GOT3 (cell line): ENCODE results near the gene NUMB.

Experiments used
- DNase-seq: peaks from one replicate; lab custom pipeline; 2025; ENCODE audit warnings: mixed read lengths; lab: John Stamatoyannopoulos, UW

NUMB gene

GRCh38 chr14:73245480-73246325, 212.6 kb downstream of the NUMB start:
- DNase-seq = no peak

- DNase-seq = no peak
Measured at GRCh38 chr14:73244541-73245290, 213.6 kb downstream of the NUMB start.

GRCh38 chr14:73243748-73244147, 214.6 kb downstream of the NUMB start:
- no peak for DNase-seq

- DNase-seq = no peak
Measured at GRCh38 chr14:73243341-73243740, 215.0 kb downstream of the NUMB start.

- no peak for DNase-seq
Measured at GRCh38 chr14:73242357-73242901, 215.9 kb downstream of the NUMB start.

GRCh38 chr14:73241481-73242165, 216.7 kb downstream of the NUMB start:
- no peak for DNase-seq

GRCh38 chr14:73240816-73241480, 217.4 kb downstream of the NUMB start:
- DNase-seq = no peak

GRCh38 chr14:73239393-73240241, 218.7 kb downstream of the NUMB start:
- no peak for DNase-seq

GRCh38 chr14:73238941-73239340, 219.4 kb downstream of the NUMB start:
- no peak for DNase-seq

GRCh38 chr14:73238424-73238852, 219.9 kb downstream of the NUMB start:
- DNase-seq = no peak

- DNase-seq = no peak
Measured at GRCh38 chr14:73237786-73238423, 220.4 kb downstream of the NUMB start.

GRCh38 chr14:73237219-73237785, 221.0 kb downstream of the NUMB start, which contains the start of gene PAPLN:
Gene PAPLN, plus strand, starts transcription at chr14:73237506. Its CDS starts 2,273 bp downstream, at chr14:73239779.
- no peak for DNase-seq

- DNase-seq = no peak
Measured at GRCh38 chr14:73236752-73237218, 221.6 kb downstream of the NUMB start.

GRCh38 chr14:73236157-73236556, 222.2 kb downstream of the NUMB start:
- no peak for DNase-seq

GRCh38 chr14:73235531-73236155, 222.7 kb downstream of the NUMB start:
- no peak for DNase-seq

- no peak for DNase-seq
Measured at GRCh38 chr14:73234586-73235394, 223.6 kb downstream of the NUMB start.

GRCh38 chr14:73234029-73234428, 224.3 kb downstream of the NUMB start:
- DNase-seq = no peak

GRCh38 chr14:73233564-73233963, 224.8 kb downstream of the NUMB start:
- no peak for DNase-seq
